ENCODE measurements around the gene SHROOM2.

SHROOM2 gene

GRCh38 chrX:9903146-9903545 lies 116.9 kb downstream of the SHROOM2 start:
- DNase-seq = no peak

GRCh38 chrX:9905288-9905687 lies 119.1 kb downstream of the SHROOM2 start:
- no peak for DNase-seq

GRCh38 chrX:9905721-9906120 lies 119.5 kb downstream of the SHROOM2 start:
- DNase-seq = no peak

- DNase-seq = no peak
Measured at GRCh38 chrX:9906919-9907318, 120.7 kb downstream of the SHROOM2 start.

- no peak for DNase-seq
Measured at GRCh38 chrX:9907645-9908387, 121.6 kb downstream of the SHROOM2 start.

- no peak for DNase-seq
Measured at GRCh38 chrX:9909254-9909653, 123.0 kb downstream of the SHROOM2 start.

- no peak for DNase-seq
Measured at GRCh38 chrX:9911487-9911886, 125.3 kb downstream of the SHROOM2 start.

- peak; percentile 23 for DNase-seq
Measured at GRCh38 chrX:9912351-9913145, 126.3 kb downstream of the SHROOM2 start.

GRCh38 chrX:9913146-9913433 lies 126.9 kb downstream of the SHROOM2 start:
- DNase-seq = no peak

- no peak for DNase-seq
Measured at GRCh38 chrX:9917861-9918260, 131.6 kb downstream of the SHROOM2 start.

- DNase-seq = no peak
Measured at GRCh38 chrX:9919632-9920172, 133.5 kb downstream of the SHROOM2 start.

GRCh38 chrX:9921407-9921806 lies 135.2 kb downstream of the SHROOM2 start:
- DNase-seq = no peak

GRCh38 chrX:9923357-9923756 lies 137.1 kb downstream of the SHROOM2 start:
- no peak for DNase-seq

- no peak for DNase-seq
Measured at GRCh38 chrX:9926002-9926401, 139.8 kb downstream of the SHROOM2 start.

GRCh38 chrX:9927698-9928482 lies 141.7 kb downstream of the SHROOM2 start:
- DNase-seq = peak; percentile 41

GRCh38 chrX:9935436-9935835 lies 149.2 kb downstream of the SHROOM2 start:
- DNase-seq = no peak

GRCh38 chrX:9937761-9938160 lies 151.5 kb downstream of the SHROOM2 start:
- no peak for DNase-seq

GRCh38 chrX:9938516-9938915 lies 152.3 kb downstream of the SHROOM2 start:
- no peak for DNase-seq

GRCh38 chrX:9940421-9940820 lies 154.2 kb downstream of the SHROOM2 start:
- no peak for DNase-seq

GRCh38 chrX:9942086-9942485 lies 155.9 kb downstream of the SHROOM2 start:
- DNase-seq = no peak

GRCh38 chrX:9943420-9943819 lies 157.2 kb downstream of the SHROOM2 start:
- DNase-seq = no peak

GRCh38 chrX:9947131-9947794 lies 161.0 kb downstream of the SHROOM2 start:
- no peak for DNase-seq

GRCh38 chrX:9948406-9948805 lies 162.2 kb downstream of the SHROOM2 start:
- DNase-seq = no peak

Measured in NCI-H1105 (cell line).